ENCODE data around the gene PRRC2B.

Gene PRRC2B

GRCh38 chr9:131404581-131404980 is 10.7 kb downstream of the PRRC2B start:
- H3K36me3 ChIP-seq (ENCODE audit: insufficient read depth, insufficient read length, low read length): peaks cover 15% of the 10 kb centered on the region
- H3K27me3 ChIP-seq (ENCODE audit: insufficient read depth, insufficient read length): no peaks in the 10 kb centered on the region
- no peak for DNase-seq (ENCODE audit: low read depth, low spot score)
- H3K4me1 ChIP-seq (ENCODE audit: insufficient read depth, insufficient read length): peaks cover 30% of the 10 kb centered on the region
- no peak overlapping the region for H3K9ac ChIP-seq (ENCODE audit: insufficient read length, low read depth)
- no peaks in the 10 kb centered on the region for H3K9me3 ChIP-seq (ENCODE audit: insufficient read depth, low read length)
- no peak overlapping the region for H3K4me3 ChIP-seq (ENCODE audit: insufficient read length, low read depth)
- no peak for TF ChIP-seq YY1 (IDR thresholded peaks at IDR 0.05; ENCODE audit: insufficient read depth, insufficient read length)
- no peak for TF ChIP-seq ZNF274 (IDR thresholded peaks at IDR 0.05; ENCODE audit: low read depth, low read length)
- TF ChIP-seq SUZ12 (IDR thresholded peaks at IDR 0.05; ENCODE audit: extremely low read depth, insufficient read depth, insufficient read length): no peak

GRCh38 chr9:131404987-131405386 is 11.1 kb downstream of the PRRC2B start:
- no peaks in the 10 kb centered on the region for H3K27me3 ChIP-seq (ENCODE audit: insufficient read depth, insufficient read length)
- no peak overlapping the region for H3K4me3 ChIP-seq (ENCODE audit: insufficient read length, low read depth)
- peaks cover 31% of the 10 kb centered on the region for H3K4me1 ChIP-seq (ENCODE audit: insufficient read depth, insufficient read length)
- peaks cover 17% of the 10 kb centered on the region for H3K36me3 ChIP-seq (ENCODE audit: insufficient read depth, insufficient read length, low read length)
- TF ChIP-seq YY1 (IDR thresholded peaks at IDR 0.05; ENCODE audit: insufficient read depth, insufficient read length): no peak
- TF ChIP-seq ZNF274 (IDR thresholded peaks at IDR 0.05; ENCODE audit: low read depth, low read length): no peak
- TF ChIP-seq SUZ12 (IDR thresholded peaks at IDR 0.05; ENCODE audit: extremely low read depth, insufficient read depth, insufficient read length): no peak
- H3K9ac ChIP-seq (ENCODE audit: insufficient read length, low read depth): peak overlapping the region; percentile 47
- no peak for DNase-seq (ENCODE audit: low read depth, low spot score)
- H3K9me3 ChIP-seq (ENCODE audit: insufficient read depth, low read length): no peaks in the 10 kb centered on the region

- peak; percentile 87 for DNase-seq (ENCODE audit: low read depth, low spot score)
- H3K9me3 ChIP-seq (ENCODE audit: insufficient read depth, low read length): no peaks in the 10 kb centered on the region
- H3K4me1 ChIP-seq (ENCODE audit: insufficient read depth, insufficient read length): peaks cover 34% of the 10 kb centered on the region
- no peak overlapping the region for H3K4me3 ChIP-seq (ENCODE audit: insufficient read length, low read depth)
- no peak overlapping the region for H3K9ac ChIP-seq (ENCODE audit: insufficient read length, low read depth)
- H3K36me3 ChIP-seq (ENCODE audit: insufficient read depth, insufficient read length, low read length): peaks cover 21% of the 10 kb centered on the region
- TF ChIP-seq SUZ12 (IDR thresholded peaks at IDR 0.05; ENCODE audit: extremely low read depth, insufficient read depth, insufficient read length): no peak
- no peak for TF ChIP-seq YY1 (IDR thresholded peaks at IDR 0.05; ENCODE audit: insufficient read depth, insufficient read length)
- no peak for TF ChIP-seq ZNF274 (IDR thresholded peaks at IDR 0.05; ENCODE audit: low read depth, low read length)
- no peaks in the 10 kb centered on the region for H3K27me3 ChIP-seq (ENCODE audit: insufficient read depth, insufficient read length)
Measured at GRCh38 chr9:131405428-131405827, 11.5 kb downstream of the PRRC2B start.

- peak overlapping the region; percentile 2 for H3K9ac ChIP-seq (ENCODE audit: insufficient read length, low read depth)
- no peak overlapping the region for H3K4me3 ChIP-seq (ENCODE audit: insufficient read length, low read depth)
- DNase-seq (ENCODE audit: low read depth, low spot score): no peak
- peaks cover 34% of the 10 kb centered on the region for H3K4me1 ChIP-seq (ENCODE audit: insufficient read depth, insufficient read length)
- no peaks in the 10 kb centered on the region for H3K27me3 ChIP-seq (ENCODE audit: insufficient read depth, insufficient read length)
- TF ChIP-seq YY1 (IDR thresholded peaks at IDR 0.05; ENCODE audit: insufficient read depth, insufficient read length): no peak
- TF ChIP-seq ZNF274 (IDR thresholded peaks at IDR 0.05; ENCODE audit: low read depth, low read length): no peak
- H3K9me3 ChIP-seq (ENCODE audit: insufficient read depth, low read length): no peaks in the 10 kb centered on the region
- peaks cover 22% of the 10 kb centered on the region for H3K36me3 ChIP-seq (ENCODE audit: insufficient read depth, insufficient read length, low read length)
Measured at GRCh38 chr9:131405858-131406537, 12.1 kb downstream of the PRRC2B start.

GRCh38 chr9:131406563-131407436 is 12.9 kb downstream of the PRRC2B start:
- peaks cover 34% of the 10 kb centered on the region for H3K4me1 ChIP-seq (ENCODE audit: insufficient read depth, insufficient read length)
- H3K9me3 ChIP-seq (ENCODE audit: insufficient read depth, low read length): no peaks in the 10 kb centered on the region
- DNase-seq (ENCODE audit: low read depth, low spot score): no peak
- H3K4me3 ChIP-seq (ENCODE audit: insufficient read length, low read depth): no peak overlapping the region
- no peak for TF ChIP-seq SUZ12 (IDR thresholded peaks at IDR 0.05; ENCODE audit: extremely low read depth, insufficient read depth, insufficient read length)
- TF ChIP-seq ZNF274 (IDR thresholded peaks at IDR 0.05; ENCODE audit: low read depth, low read length): no peak
- TF ChIP-seq YY1 (IDR thresholded peaks at IDR 0.05; ENCODE audit: insufficient read depth, insufficient read length): no peak
- H3K9ac ChIP-seq (ENCODE audit: insufficient read length, low read depth): peak overlapping the region; percentile 5
- H3K36me3 ChIP-seq (ENCODE audit: insufficient read depth, insufficient read length, low read length): peaks cover 22% of the 10 kb centered on the region
- H3K27me3 ChIP-seq (ENCODE audit: insufficient read depth, insufficient read length): no peaks in the 10 kb centered on the region

GRCh38 chr9:131407717-131408195 is 13.9 kb downstream of the PRRC2B start:
- Histone ChIP-seq H3K4me3 (ENCODE audit: insufficient read length, low read depth) (no peak overlapping the region), H3K36me3 (ENCODE audit: insufficient read depth, insufficient read length, low read length) (peaks cover 22% of the 10 kb centered on the region)

GRCh38 chr9:131409458-131409992 is 15.6 kb downstream of the PRRC2B start:
- Histone ChIP-seq H3K27me3 (ENCODE audit: insufficient read depth, insufficient read length) (no peaks in the 10 kb centered on the region), H3K9me3 (ENCODE audit: insufficient read depth, low read length) (no peaks in the 10 kb centered on the region), H3K36me3 (ENCODE audit: insufficient read depth, insufficient read length, low read length) (peaks cover 24% of the 10 kb centered on the region), H3K9ac (ENCODE audit: insufficient read length, low read depth) (no peak overlapping the region), H3K4me1 (ENCODE audit: insufficient read depth, insufficient read length) (peaks cover 32% of the 10 kb centered on the region), H3K4me3 (ENCODE audit: insufficient read length, low read depth) (no peak overlapping the region)
- no peak for DNase-seq (ENCODE audit: low read depth, low spot score)
- no peak for TF ChIP-seq YY1 (IDR thresholded peaks at IDR 0.05; ENCODE audit: insufficient read depth, insufficient read length)
- no peak for TF ChIP-seq ZNF274 (IDR thresholded peaks at IDR 0.05; ENCODE audit: low read depth, low read length)
- TF ChIP-seq SUZ12 (IDR thresholded peaks at IDR 0.05; ENCODE audit: extremely low read depth, insufficient read depth, insufficient read length): no peak

More at GRCh38 chr9:131407717-131408195, 13.9 kb downstream of the PRRC2B start:
- peak overlapping the region; percentile 45 for H3K9ac ChIP-seq (ENCODE audit: insufficient read length, low read depth)
- H3K27me3 ChIP-seq (ENCODE audit: insufficient read depth, insufficient read length): no peaks in the 10 kb centered on the region
- H3K4me1 ChIP-seq (ENCODE audit: insufficient read depth, insufficient read length): peaks cover 35% of the 10 kb centered on the region
- H3K9me3 ChIP-seq (ENCODE audit: insufficient read depth, low read length): no peaks in the 10 kb centered on the region
- DNase-seq (ENCODE audit: low read depth, low spot score): peak; percentile 47
- TF ChIP-seq SUZ12 (IDR thresholded peaks at IDR 0.05; ENCODE audit: extremely low read depth, insufficient read depth, insufficient read length) (no peak), YY1 (IDR thresholded peaks at IDR 0.05; ENCODE audit: insufficient read depth, insufficient read length) (no peak), ZNF274 (IDR thresholded peaks at IDR 0.05; ENCODE audit: low read depth, low read length) (no peak)
